WTC11 (cell line): Measurements from ENCODE around the gene NME2. TPM values are rescaled to one million over a fixed set of nuclear protein-coding genes. Genes with fewer than 3 reads are reported as not detected.
A peak's percentile ranks its signal among the peaks of the same experiment; 100 is the strongest.
"Not testable (repeated sequence)": the region's sequence is repeated elsewhere in the genome, so short reads cannot be mapped to it uniquely, and the experiment has no call there.

Experiments used
- ATAC-seq: fragments of 200-7000 bp; cut with Tn5 transposase; 2 replicates; pipeline ENCODE4 v1.10.0; 2021; ENCODE audit warnings: mild to moderate bottlenecking, moderate library complexity
- CTCF ChIA-PET: fragments of 300-600 bp; sonication (Branson Sonifier 250); formaldehyde crosslinking; loops from one replicate; lab custom pipeline; 2021; ENCODE audit warnings: antibody characterized with exemption; lab: Charles Lee
- POLR2A ChIA-PET: fragments of 350-600 bp; sonication (Branson Sonifier 250); formaldehyde crosslinking; loops from one replicate; lab custom pipeline; 2021; ENCODE audit warnings: antibody characterized with exemption; lab: Charles Lee
- DNase-seq: peaks from one replicate; pipeline ENCODE4 v3.0.0; 2021; ENCODE audit warnings: low spot score
- H3K27ac Mint-ChIP-seq: 2 replicates; pipeline ENCODE4 v1.8.0; 2021; ENCODE audit warnings: mixed read lengths
- H3K27me3 Mint-ChIP-seq: 2 replicates; pipeline ENCODE4 v1.8.0; 2021; ENCODE audit warnings: low read depth, mild to moderate bottlenecking, moderate library complexity, mixed read lengths
- H3K36me3 Mint-ChIP-seq: 2 replicates; pipeline ENCODE4 v1.8.0; 2021; ENCODE audit warnings: mixed read lengths
- H3K4me1 Mint-ChIP-seq: 2 replicates; pipeline ENCODE4 v1.8.0; 2022; ENCODE audit warnings: mixed read lengths
- H3K4me3 Mint-ChIP-seq: 2 replicates; pipeline ENCODE4 v1.8.0; 2021; ENCODE audit warnings: mild to moderate bottlenecking, moderate library complexity, mixed read lengths
- H3K9me3 Mint-ChIP-seq: 2 replicates; pipeline ENCODE4 v1.8.0; 2021; ENCODE audit warnings: mixed read lengths
- ATF2 ChIP-seq: sonication (generic); formaldehyde crosslinking; IDR thresholded peaks from 2 replicates; pipeline ENCODE4 v1.8.1; 2022; ENCODE audit warnings: low read depth, missing genetic modification reagents, borderline replicate concordance
- CBFB ChIP-seq: sonication (generic); formaldehyde crosslinking; IDR thresholded peaks from 2 replicates; pipeline ENCODE4 v1.8.1; 2022; ENCODE audit warnings: mild to moderate bottlenecking, low read depth, missing genetic modification reagents
- CREB1 ChIP-seq: sonication (generic); formaldehyde crosslinking; IDR thresholded peaks from 2 replicates; pipeline ENCODE4 v1.8.0; 2023; ENCODE audit warnings: mild to moderate bottlenecking, missing genetic modification reagents
- EMX1 ChIP-seq: fragments of 250-450 bp; sonication (Bioruptor Pico); IDR thresholded peaks from 2 replicates; pipeline ENCODE4 v1.8.0; 2021; ENCODE audit warnings: mild to moderate bottlenecking
- GRHL2 ChIP-seq: fragments of 250-450 bp; sonication (Bioruptor Pico); IDR thresholded peaks from 2 replicates; pipeline ENCODE4 v1.8.0; 2022; ENCODE audit warnings: mild to moderate bottlenecking, moderate library complexity; ENCODE audit not compliant: insufficient replicate concordance, severe bottlenecking
- HMGXB4 ChIP-seq: sonication (generic); formaldehyde crosslinking; IDR thresholded peaks from 2 replicates; pipeline ENCODE4 v1.8.1; 2023; ENCODE audit warnings: mild to moderate bottlenecking, moderate library complexity, missing genetic modification reagents
- NFE2L1 ChIP-seq: sonication (generic); formaldehyde crosslinking; IDR thresholded peaks from 2 replicates; pipeline ENCODE4 v1.8.1; 2023; ENCODE audit warnings: missing genetic modification reagents
- PRDM15 ChIP-seq: sonication (generic); formaldehyde crosslinking; IDR thresholded peaks from 2 replicates; pipeline ENCODE4 v1.8.0; 2022; ENCODE audit warnings: missing genetic modification reagents
- SMAD3 ChIP-seq: sonication (generic); formaldehyde crosslinking; IDR thresholded peaks from 2 replicates; pipeline ENCODE4 v1.8.0; 2022; ENCODE audit warnings: missing genetic modification reagents, mild to moderate bottlenecking, borderline replicate concordance
- USF1 ChIP-seq: sonication (generic); formaldehyde crosslinking; IDR thresholded peaks from 2 replicates; pipeline ENCODE4 v1.8.0; 2022; ENCODE audit warnings: mild to moderate bottlenecking, missing genetic modification reagents
- ZNF425 ChIP-seq: fragments of 250-450 bp; sonication (Bioruptor Pico); conservative IDR thresholded peaks from 2 replicates; pipeline ENCODE4 v1.9.0; 2021; ENCODE audit warnings: mild to moderate bottlenecking
- total RNA-seq: library from RNA; stranded (reverse); gene quantifications from 3 replicates; pipeline ENCODE4 v1.2.3, GENCODE V29; 2021

Gene NME2
- total RNA-seq, 1 experiment from 2014 or later, result 746 TPM

GRCh38 chr17:51121620-51122472, 44.4 kb upstream of the NME2 start (continued):
- no peak for TF ChIP-seq PRDM15 (CRISPR knock-in tag)
- TF ChIP-seq GRHL2 (CRISPR knock-in tag), result no peak
- TF ChIP-seq NFE2L1, result 0 out of 2 replicates have a peak, but pooled peaks have one; percentile 75
- peak; percentile 89 for TF ChIP-seq USF1 (CRISPR knock-in tag)
- 0 out of 2 replicates have a peak, but pooled peaks have one; percentile 1 for TF ChIP-seq HMGXB4 (CRISPR knock-in tag)
- TF ChIP-seq CBFB, result no peak
- TF ChIP-seq CREB1, result no peak
- TF ChIP-seq ATF2 (CRISPR knock-in tag), result no peak
- TF ChIP-seq EMX1 (CRISPR knock-in tag), result no peak
- TF ChIP-seq SMAD3 (CRISPR knock-in tag), result no peak
- TF ChIP-seq ZNF425 (CRISPR knock-in tag), result no peak

- not testable (repeated sequence) for H3K36me3 Mint-ChIP-seq, H3K27me3 Mint-ChIP-seq, H3K9me3 Mint-ChIP-seq, ATAC-seq, DNase-seq
- H3K4me3 Mint-ChIP-seq, result peak overlapping the region; percentile 96
- POLR2A ChIA-PET, result interaction anchor here (1.0 kb wide), 1 partner anchor 31 kb away, joined by 4 read pairs; the partner anchor contains the start of gene NME1
- peak overlapping the region; percentile 99 for H3K27ac Mint-ChIP-seq
- CTCF ChIA-PET, result interaction anchor here (1.0 kb wide), 1 partner anchor 43 kb away, joined by 3 read pairs; the partner anchor contains the start of gene NME2
- peaks cover 24% of the 10 kb centered on the region for H3K4me1 Mint-ChIP-seq
These were observed 43.6 kb upstream of the NME2 start for GRCh38 chr17:51122473-51123115.
